Measurements from ENCODE around the gene YIPF5.

YIPF5 gene

GRCh38 chr5:144125163-144125726, 45.2 kb downstream of the YIPF5 start:
- no peaks in the 10 kb centered on the region for H3K36me3 Mint-ChIP-seq (ENCODE audit: low read depth)
- H3K27ac Mint-ChIP-seq: no peak overlapping the region
- H3K4me3 Mint-ChIP-seq: no peak overlapping the region
- H3K4me1 Mint-ChIP-seq (ENCODE audit: low read depth): no peaks in the 10 kb centered on the region
- H3K27me3 Mint-ChIP-seq (ENCODE audit: low read depth): peaks cover 4% of the 10 kb centered on the region
- H3K9me3 Mint-ChIP-seq: no peaks in the 10 kb centered on the region

- Mint-ChIP-seq H3K36me3 (ENCODE audit: low read depth) (no peaks in the 10 kb centered on the region), H3K4me1 (ENCODE audit: low read depth) (no peaks in the 10 kb centered on the region), H3K9me3 (no peaks in the 10 kb centered on the region), H3K27me3 (ENCODE audit: low read depth) (peaks cover 8% of the 10 kb centered on the region), H3K27ac (no peak overlapping the region), H3K4me3 (no peak overlapping the region)
Observed at GRCh38 chr5:144122641-144123040, 47.8 kb downstream of the YIPF5 start.

GRCh38 chr5:144122081-144122480, 48.4 kb downstream of the YIPF5 start:
- H3K27ac Mint-ChIP-seq: no peak overlapping the region
- H3K4me3 Mint-ChIP-seq: no peak overlapping the region
- H3K36me3 Mint-ChIP-seq (ENCODE audit: low read depth): no peaks in the 10 kb centered on the region
- peaks cover 8% of the 10 kb centered on the region for H3K27me3 Mint-ChIP-seq (ENCODE audit: low read depth)
- no peaks in the 10 kb centered on the region for H3K4me1 Mint-ChIP-seq (ENCODE audit: low read depth)
- no peaks in the 10 kb centered on the region for H3K9me3 Mint-ChIP-seq

- H3K4me1 Mint-ChIP-seq (ENCODE audit: low read depth): no peaks in the 10 kb centered on the region
- H3K4me3 Mint-ChIP-seq: no peak overlapping the region
- H3K9me3 Mint-ChIP-seq: no peaks in the 10 kb centered on the region
Observed at GRCh38 chr5:144121577-144121976, 48.9 kb downstream of the YIPF5 start.

GRCh38 chr5:144120661-144121180, 49.7 kb downstream of the YIPF5 start:
- H3K4me3 Mint-ChIP-seq: no peak overlapping the region
- H3K27ac Mint-ChIP-seq: no peak overlapping the region
- H3K27me3 Mint-ChIP-seq (ENCODE audit: low read depth): peaks cover 4% of the 10 kb centered on the region
- H3K36me3 Mint-ChIP-seq (ENCODE audit: low read depth): no peaks in the 10 kb centered on the region
- H3K9me3 Mint-ChIP-seq: no peaks in the 10 kb centered on the region
- H3K4me1 Mint-ChIP-seq (ENCODE audit: low read depth): no peaks in the 10 kb centered on the region

More at GRCh38 chr5:144121577-144121976, 48.9 kb downstream of the YIPF5 start:
- H3K27ac Mint-ChIP-seq: no peak overlapping the region
- H3K27me3 Mint-ChIP-seq (ENCODE audit: low read depth): peaks cover 5% of the 10 kb centered on the region
- H3K36me3 Mint-ChIP-seq (ENCODE audit: low read depth): no peaks in the 10 kb centered on the region

- no peaks in the 10 kb centered on the region for H3K4me1 Mint-ChIP-seq (ENCODE audit: low read depth)
- H3K9me3 Mint-ChIP-seq: no peaks in the 10 kb centered on the region
- H3K4me3 Mint-ChIP-seq: no peak overlapping the region
- H3K27me3 Mint-ChIP-seq (ENCODE audit: low read depth): peaks cover 9% of the 10 kb centered on the region
- no peak overlapping the region for H3K27ac Mint-ChIP-seq
- H3K36me3 Mint-ChIP-seq (ENCODE audit: low read depth): no peaks in the 10 kb centered on the region
Observed at GRCh38 chr5:144117412-144117811, 53.0 kb downstream of the YIPF5 start.

- Mint-ChIP-seq H3K27ac (no peak overlapping the region), H3K4me3 (no peak overlapping the region), H3K4me1 (ENCODE audit: low read depth) (no peaks in the 10 kb centered on the region), H3K36me3 (ENCODE audit: low read depth) (no peaks in the 10 kb centered on the region), H3K9me3 (no peaks in the 10 kb centered on the region), H3K27me3 (ENCODE audit: low read depth) (peaks cover 23% of the 10 kb centered on the region)
Observed at GRCh38 chr5:144114571-144114970, 55.9 kb downstream of the YIPF5 start.
